Neutrophil (primary cell): ENCODE measurements around the gene TLR2.
"Not testable (repeated sequence)": the region's sequence is repeated elsewhere in the genome, so short reads cannot be mapped to it uniquely, and the experiment has no call there.

Source experiments
- H3K27ac ChIP-seq: fragments of 200-600 bp; sonication (generic); 2 replicates; pipeline ENCODE4 v1.5.1; 2016; ENCODE audit warnings: mild to moderate bottlenecking, moderate library complexity
- H3K27me3 ChIP-seq: fragments of 200-600 bp; sonication (generic); 2 replicates; pipeline ENCODE4 v1.6.0; 2016; ENCODE audit warnings: mild to moderate bottlenecking
- H3K36me3 ChIP-seq: fragments of 200-600 bp; sonication (generic); 2 replicates; pipeline ENCODE4 v1.5.1; 2017
- H3K4me1 ChIP-seq, 2 experiments: fragments of 200-600 bp in 1 of 2; sonication (generic) in 1 of 2; 1 replicate in 1 of 2; 2 replicates in 1 of 2; pipeline versions ENCODE4 v1.5.1 to v1.6.1; 2013 to 2016; ENCODE audit warnings: low read depth in 1 of 2, low read length in 1 of 2, mild to moderate bottlenecking in 1 of 2, moderate library complexity in 1 of 2; ENCODE audit not compliant: control insufficient read depth in 1 of 2, insufficient read depth in 1 of 2
- H3K4me3 ChIP-seq, 2 experiments: fragments of 200-600 bp in 1 of 2; sonication (generic) in 1 of 2; 1 replicate in 1 of 2; 2 replicates in 1 of 2; pipeline ENCODE4 v1.5.1; 2013 to 2016; ENCODE audit warnings: low read depth in 1 of 2, low read length in 1 of 2, mild to moderate bottlenecking in 1 of 2, moderate library complexity in 1 of 2
- H3K9me3 ChIP-seq: fragments of 200-600 bp; sonication (generic); 2 replicates; pipeline ENCODE4 v1.5.1; 2016
- TF ChIP-seq, protein P1 (sequence below): fragments of 200-600 bp; sonication (generic); IDR thresholded peaks from 2 replicates; pipeline ENCODE4 v1.5.1; 2016; ENCODE audit warnings: antibody characterized with exemption

The TLR2 gene

DNA sequence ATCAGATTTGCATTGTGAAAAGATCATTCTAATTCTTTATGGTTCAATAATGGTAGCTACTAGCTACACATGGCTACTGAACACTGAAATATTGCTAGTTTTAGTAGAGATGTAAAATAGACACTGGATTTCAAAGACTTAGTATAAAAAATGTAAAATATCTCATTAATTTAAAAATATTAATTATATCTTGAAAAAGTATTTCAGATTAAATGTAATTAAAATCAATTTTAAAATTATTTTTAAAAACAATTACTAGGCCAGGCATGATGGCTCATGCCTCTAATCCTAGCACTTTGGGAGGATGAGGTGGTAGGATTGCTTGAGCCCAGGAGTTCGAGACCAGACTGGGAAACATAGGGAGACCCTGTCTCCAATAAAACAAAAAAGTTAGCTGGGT lies 20.4 kb upstream of the TLR2 start:
- H3K4me3 ChIP-seq: no peak overlapping the region
- no peaks in the 10 kb centered on the region for H3K36me3 ChIP-seq
- peak overlapping the region; percentile 46 for H3K27ac ChIP-seq
- no peaks in the 10 kb centered on the region for H3K9me3 ChIP-seq
- TF ChIP-seq, protein P1, sequence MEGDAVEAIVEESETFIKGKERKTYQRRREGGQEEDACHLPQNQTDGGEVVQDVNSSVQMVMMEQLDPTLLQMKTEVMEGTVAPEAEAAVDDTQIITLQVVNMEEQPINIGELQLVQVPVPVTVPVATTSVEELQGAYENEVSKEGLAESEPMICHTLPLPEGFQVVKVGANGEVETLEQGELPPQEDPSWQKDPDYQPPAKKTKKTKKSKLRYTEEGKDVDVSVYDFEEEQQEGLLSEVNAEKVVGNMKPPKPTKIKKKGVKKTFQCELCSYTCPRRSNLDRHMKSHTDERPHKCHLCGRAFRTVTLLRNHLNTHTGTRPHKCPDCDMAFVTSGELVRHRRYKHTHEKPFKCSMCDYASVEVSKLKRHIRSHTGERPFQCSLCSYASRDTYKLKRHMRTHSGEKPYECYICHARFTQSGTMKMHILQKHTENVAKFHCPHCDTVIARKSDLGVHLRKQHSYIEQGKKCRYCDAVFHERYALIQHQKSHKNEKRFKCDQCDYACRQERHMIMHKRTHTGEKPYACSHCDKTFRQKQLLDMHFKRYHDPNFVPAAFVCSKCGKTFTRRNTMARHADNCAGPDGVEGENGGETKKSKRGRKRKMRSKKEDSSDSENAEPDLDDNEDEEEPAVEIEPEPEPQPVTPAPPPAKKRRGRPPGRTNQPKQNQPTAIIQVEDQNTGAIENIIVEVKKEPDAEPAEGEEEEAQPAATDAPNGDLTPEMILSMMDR: no peak
- peaks cover 40 to 68% of the 10 kb centered on the region in 2 experiments for H3K4me1 ChIP-seq
- no peaks in the 10 kb centered on the region for H3K27me3 ChIP-seq

- peaks cover 12 to 39% of the 10 kb centered on the region in 2 experiments for H3K4me1 ChIP-seq
- H3K9me3 ChIP-seq, H3K4me3 ChIP-seq, H3K36me3 ChIP-seq, H3K27me3 ChIP-seq: not testable (repeated sequence)
- H3K27ac ChIP-seq: peak overlapping the region; percentile 65
Measured at GRCh38 chr4:153666505-153666904, 17.6 kb upstream of the TLR2 start.

- Histone ChIP-seq H3K27me3 (no peaks in the 10 kb centered on the region), H3K4me3 (no peak overlapping the region), H3K36me3 (no peaks in the 10 kb centered on the region), H3K9me3 (no peaks in the 10 kb centered on the region), H3K4me1 (peaks cover 0 to 18% of the 10 kb centered on the region in 2 experiments), H3K27ac (no peak overlapping the region)
- TF ChIP-seq, protein P1: no peak
Measured at GRCh38 chr4:153668647-153669046, 15.4 kb upstream of the TLR2 start.

GRCh38 chr4:153669838-153670237 lies 14.2 kb upstream of the TLR2 start:
- H3K36me3 ChIP-seq: no peaks in the 10 kb centered on the region
- TF ChIP-seq, protein P1: no peak

GRCh38 chr4:153676486-153676885 lies 7.6 kb upstream of the TLR2 start:
- no peaks in the 10 kb centered on the region for H3K27me3 ChIP-seq
- H3K4me1 ChIP-seq: peaks cover 6 to 14% of the 10 kb centered on the region in 2 experiments
- H3K27ac ChIP-seq: no peak overlapping the region
- TF ChIP-seq, protein P1: no peak
- no peak overlapping the region for H3K4me3 ChIP-seq
- no peaks in the 10 kb centered on the region for H3K36me3 ChIP-seq
- no peaks in the 10 kb centered on the region for H3K9me3 ChIP-seq

More at GRCh38 chr4:153669838-153670237, 14.2 kb upstream of the TLR2 start:
- H3K4me1 ChIP-seq: peaks cover 0 to 14% of the 10 kb centered on the region in 2 experiments
- H3K27ac ChIP-seq: no peak overlapping the region
- no peak overlapping the region for H3K4me3 ChIP-seq
- no peaks in the 10 kb centered on the region for H3K9me3 ChIP-seq
- H3K27me3 ChIP-seq: no peaks in the 10 kb centered on the region

DNA sequence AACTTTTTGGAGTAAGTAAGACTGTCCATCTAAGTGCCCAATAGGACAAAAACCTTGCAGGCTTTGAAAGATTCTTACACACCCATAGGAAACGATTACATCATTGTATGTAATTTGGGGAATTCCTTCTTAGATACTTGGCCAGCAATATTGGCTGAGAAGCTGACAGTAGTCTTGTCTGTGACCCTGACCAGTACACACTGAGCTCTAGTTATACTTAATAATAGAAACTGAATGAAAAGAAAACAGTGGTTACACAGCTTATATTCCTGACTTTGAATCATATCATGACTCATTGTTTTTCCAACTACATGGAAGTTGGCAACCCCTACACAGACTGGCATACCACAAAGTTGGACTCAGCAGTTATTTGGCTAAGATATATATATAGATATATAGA lies 7.1 kb upstream of the TLR2 start:
- TF ChIP-seq, protein P1: no peak
- Histone ChIP-seq H3K9me3 (no peaks in the 10 kb centered on the region), H3K4me3 (no peak overlapping the region), H3K27ac (no peak overlapping the region), H3K27me3 (no peaks in the 10 kb centered on the region), H3K4me1 (peaks cover 6 to 14% of the 10 kb centered on the region in 2 experiments), H3K36me3 (no peaks in the 10 kb centered on the region)
